NCI-H1105 (cell line): ENCODE measurements around the gene FUCA1.
"Not testable (repeated sequence)": the region's sequence is repeated elsewhere in the genome, so short reads cannot be mapped to it uniquely, and the experiment has no call there.

Experiments
- DNase-seq: peaks from one replicate; lab custom pipeline; 2025; lab: John Stamatoyannopoulos, UW

The FUCA1 gene

GRCh38 chr1:23895993-23896392 lies 27.9 kb upstream of the FUCA1 start:
- no peak for DNase-seq

DNA sequence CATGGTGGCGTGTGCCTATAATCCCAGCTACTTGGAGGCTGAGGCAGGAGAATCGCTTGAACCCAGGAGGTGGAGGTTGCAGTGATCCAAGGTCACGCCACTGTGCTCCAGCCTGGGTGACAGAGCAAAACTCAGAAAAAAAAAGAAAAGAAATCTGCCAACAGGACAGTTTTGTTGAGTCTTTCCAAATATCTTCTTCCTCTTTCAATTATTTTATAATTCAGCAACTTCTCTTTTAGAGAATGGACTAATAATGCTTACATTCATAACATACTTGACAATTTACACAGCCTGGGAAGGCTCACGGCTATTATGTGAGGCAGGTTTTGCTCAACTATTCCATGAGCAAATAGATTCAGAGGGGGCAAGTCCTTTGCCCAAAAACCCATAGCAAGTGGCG lies 27.0 kb upstream of the FUCA1 start:
- no peak for DNase-seq

DNA sequence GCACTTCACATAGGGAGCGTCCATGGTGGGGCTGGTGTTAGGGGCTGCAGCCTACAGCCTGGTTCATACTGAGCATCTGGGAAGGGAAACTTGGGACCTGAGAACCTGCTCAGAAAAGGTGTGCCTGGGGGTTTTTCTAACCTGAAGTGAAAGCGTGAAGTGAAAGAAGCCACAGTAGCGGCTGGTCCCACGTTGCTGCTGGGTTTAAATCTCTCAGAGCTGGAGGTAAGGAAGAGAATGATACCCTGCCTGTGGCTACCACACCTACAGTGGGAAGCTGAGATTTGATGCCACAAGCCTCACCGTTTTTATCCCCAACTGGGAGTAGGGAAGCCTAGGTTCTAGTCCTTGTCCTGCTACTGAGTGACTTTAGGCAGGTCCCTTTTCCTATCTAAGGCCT lies 21.0 kb upstream of the FUCA1 start:
- DNase-seq: no peak

- no peak for DNase-seq
Measured at GRCh38 chr1:23885222-23885621, 17.1 kb upstream of the FUCA1 start.

DNA sequence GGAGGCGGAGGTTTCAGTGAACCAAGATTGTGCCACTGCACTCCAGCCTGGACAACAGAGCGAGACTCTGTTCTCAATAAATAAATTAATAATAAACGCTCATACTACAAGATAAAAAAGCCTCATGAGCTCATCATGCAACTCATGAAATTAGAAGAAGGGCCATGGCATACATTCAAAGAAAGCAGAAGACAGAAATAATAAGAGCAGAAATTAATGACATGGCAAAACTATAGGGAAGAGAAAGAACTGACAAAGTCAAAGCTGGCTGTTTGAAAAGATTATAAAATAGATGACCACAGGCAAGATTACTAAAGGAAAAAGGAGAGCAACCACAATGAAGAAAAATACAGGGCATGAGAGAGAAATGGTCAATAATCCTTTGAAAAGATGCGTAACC lies 14.7 kb upstream of the FUCA1 start:
- DNase-seq: no peak

DNA sequence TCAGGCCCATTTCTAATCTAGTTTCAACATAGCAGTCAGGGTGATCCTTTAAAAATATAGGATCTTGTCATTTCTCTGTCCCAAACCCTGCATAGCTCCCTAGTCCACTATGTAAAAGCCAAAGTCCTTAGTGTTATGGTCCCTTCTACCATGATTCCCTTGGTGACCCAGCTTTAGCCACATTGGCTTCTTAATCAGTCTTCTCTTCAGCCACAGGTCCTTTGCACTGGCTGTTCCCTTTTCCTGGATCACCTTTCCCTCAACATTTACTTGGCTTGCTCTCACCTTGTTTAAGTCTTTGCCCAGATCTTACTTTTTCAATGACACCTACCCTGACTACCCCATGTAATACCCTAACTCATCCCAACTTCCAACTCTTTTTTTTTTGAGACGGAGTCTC lies 11.7 kb upstream of the FUCA1 start:
- DNase-seq: no peak

GRCh38 chr1:23878668-23879067 lies 10.6 kb upstream of the FUCA1 start:
- DNase-seq: no peak

DNA sequence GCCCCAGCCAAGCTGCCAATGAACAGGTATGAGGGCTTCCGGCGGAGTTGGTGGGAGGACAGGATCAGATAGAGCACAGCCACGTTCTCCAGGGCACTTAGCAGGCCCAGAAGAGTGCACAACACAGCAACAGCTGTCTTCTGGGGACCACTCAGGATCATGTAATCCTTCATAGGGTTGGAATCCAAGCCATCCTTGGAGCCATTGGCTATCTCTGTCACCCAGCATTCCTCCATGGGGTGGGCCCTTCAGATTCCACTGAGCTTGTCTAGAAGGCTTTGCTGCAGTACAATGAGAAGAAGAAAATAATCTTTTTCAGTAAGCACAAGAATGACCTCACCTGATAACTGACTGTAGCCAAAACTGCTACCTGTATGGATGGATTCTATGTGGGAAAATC lies 7.3 kb upstream of the FUCA1 start:
- DNase-seq: no peak

DNA sequence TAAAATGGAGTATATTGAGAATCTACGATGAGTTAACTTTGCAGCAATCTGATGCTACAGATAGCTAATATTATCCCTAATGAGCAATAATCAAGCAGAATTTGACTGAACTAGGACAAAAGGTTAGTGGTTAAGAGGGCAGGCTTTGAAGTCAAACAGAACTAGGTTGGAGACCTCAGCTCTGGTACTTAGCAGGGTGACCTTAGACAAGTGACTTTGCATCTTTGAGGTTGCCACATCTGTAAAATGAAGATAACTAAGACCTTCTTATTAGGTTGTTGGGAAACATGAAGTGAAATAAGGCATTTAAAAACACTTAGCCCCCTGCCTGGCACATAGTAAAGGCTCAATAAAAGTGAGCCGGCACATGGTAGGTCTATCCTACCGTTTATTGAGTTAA lies 4.3 kb upstream of the FUCA1 start:
- DNase-seq: no peak

DNA sequence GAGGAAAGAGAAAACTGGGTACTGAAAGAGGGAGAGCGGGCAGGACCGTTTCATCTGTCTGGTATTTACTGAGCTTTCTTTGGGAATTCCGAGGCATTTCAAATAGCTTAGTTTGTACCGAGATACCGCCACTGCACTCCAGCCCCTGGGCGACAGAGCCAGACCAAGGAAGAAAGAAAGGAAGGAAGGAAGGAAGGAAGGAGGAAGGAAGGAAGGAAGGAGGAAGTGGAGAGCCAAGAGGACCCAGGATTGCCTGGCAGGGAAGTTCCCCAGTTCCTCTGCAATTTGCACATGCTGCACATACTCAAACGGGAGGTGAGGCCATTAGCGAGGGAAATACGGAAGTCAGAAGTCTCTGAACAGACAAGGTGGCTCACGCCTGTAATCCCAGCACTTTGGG lies 961 bp upstream of the FUCA1 start:
- DNase-seq: no peak

DNA sequence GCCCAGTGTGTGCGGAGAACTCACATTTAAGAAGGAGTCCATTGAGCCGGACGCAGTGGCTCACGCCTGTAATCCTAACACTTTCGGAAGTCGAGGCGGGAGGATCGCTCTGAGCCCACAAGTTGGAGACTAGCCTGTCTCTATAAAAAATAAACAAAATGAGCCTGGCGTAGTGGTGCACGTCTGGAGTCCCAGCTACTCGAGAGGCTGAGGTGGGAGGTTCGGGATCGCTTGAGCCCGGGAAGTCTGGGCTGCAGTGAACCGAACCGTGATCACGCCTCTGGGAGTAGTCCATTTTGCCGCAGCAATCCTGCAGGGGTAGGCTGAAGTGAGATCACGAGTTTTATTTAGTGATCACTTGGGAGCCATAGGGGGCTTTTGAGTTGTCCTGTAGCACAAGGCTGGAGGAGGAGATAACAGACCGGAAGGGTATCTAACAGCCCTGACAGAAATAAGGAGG lies 497 bp upstream of the FUCA1 start:
- no peak for DNase-seq

GRCh38 chr1:23867542-23867894 lies 572 bp downstream of the FUCA1 start:
- no peak for DNase-seq

DNA sequence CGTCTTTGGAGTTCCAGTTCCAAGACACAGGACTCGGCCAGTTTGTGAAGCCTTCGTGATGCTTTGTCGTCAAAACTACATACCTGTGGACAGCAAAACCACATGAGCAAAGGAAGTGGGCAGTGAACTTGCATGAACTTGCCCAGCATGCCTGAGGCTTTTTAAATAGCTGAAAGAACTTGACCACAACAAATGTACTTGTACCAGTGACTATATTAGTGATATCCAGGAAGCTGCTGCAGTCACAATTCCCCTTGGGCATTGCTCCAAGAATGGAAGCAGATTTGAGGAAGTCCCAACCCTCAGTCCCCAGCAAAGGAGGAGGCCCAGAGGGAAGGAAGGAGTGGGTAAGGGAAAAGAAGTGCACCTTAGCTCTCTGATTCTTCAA lies 2.6 kb downstream of the FUCA1 start:
- no peak for DNase-seq

GRCh38 chr1:23864801-23865542 lies 3.1 kb downstream of the FUCA1 start:
- no peak for DNase-seq

DNA sequence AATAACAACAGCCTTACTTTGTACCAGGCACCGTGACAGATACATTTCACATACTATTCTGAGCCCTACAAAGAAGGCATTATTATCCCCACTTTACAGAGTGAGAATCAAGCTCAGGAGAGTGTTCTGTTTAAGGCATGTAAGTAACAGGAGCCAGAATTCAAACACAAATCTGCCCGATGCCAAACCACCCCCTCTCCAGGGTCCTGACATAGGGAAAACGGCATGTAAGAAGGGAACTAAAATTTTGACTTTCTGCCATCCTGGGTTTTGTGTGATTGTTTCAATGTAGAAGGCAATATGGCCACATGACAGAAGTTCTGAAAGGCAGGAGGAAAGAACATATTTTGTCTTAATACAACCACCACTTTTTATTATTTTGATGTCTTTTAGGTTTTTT lies 5.5 kb downstream of the FUCA1 start:
- DNase-seq: no peak

DNA sequence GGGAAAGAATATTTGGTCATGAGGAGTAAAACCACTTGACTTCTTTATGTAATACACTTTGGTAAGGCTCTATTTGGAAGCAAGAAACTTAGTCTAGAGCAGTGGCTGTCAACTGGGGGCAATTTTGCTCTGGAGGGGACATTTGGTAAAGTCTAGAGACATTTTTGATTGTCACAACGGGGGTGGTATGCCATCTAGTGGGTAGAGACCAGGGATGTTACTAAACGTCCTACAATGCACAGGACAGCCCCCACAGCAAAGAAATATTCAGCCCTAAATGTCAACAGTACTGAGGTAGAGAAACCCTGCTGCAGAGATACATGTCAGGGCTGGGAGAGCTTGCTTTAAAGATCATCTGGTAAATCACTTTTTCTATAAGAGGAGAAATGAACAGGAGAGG lies 13.5 kb downstream of the FUCA1 start:
- no peak for DNase-seq

GRCh38 chr1:23853124-23853523 lies 15.0 kb downstream of the FUCA1 start:
- DNase-seq: not testable (repeated sequence)

- DNase-seq: not testable (repeated sequence)
Measured at GRCh38 chr1:23851406-23851805, 16.7 kb downstream of the FUCA1 start.

DNA sequence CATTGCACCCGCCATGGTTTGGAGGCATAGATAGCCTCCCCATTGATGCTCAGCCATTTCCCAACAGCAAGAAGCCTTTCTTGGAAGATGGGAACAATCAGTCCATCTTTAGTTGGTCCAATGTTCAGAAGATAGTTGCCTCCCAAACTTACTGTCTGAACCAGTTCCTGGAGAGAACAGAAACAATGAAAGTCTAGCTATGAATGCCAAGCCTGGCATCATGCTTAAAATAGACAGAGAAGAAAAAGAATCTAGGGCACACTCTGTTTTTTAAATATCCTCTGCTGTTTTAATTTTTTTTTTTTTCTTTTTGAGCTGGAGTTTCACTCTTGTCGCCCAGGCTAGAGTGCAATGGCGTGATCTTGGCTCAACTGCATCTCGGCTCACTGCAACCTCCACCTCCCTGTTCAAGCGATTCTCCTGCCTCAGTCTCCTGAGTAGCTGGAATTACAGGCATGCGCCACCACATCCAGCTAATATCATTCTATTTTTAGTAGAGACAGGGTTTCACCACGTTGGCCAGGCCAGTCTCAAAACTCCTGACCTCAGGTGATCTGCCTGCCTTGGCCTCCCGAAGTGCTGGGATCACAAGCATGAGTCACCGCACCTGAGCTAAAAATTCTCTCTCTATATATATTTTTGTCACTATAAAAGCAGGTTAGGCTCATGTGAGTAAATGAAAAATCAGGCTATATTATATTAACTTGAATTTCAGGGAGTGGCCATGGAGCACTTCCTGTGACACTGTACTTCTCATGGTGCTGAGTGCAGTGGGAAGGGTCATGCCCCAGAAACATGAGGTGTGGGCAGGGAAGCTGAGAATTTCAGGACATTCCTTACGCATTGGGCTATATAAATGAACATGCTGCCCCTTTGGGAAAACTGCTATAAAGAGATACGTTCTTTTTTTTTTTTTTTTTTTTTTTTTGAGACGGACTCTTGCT lies 19.1 kb downstream of the FUCA1 start:
- no peak for DNase-seq

GRCh38 chr1:23847482-23848095 lies 20.5 kb downstream of the FUCA1 start:
- not testable (repeated sequence) for DNase-seq

- DNase-seq: no peak
Measured at GRCh38 chr1:23845163-23845562, 22.9 kb downstream of the FUCA1 start.

- no peak for DNase-seq
Measured at GRCh38 chr1:23843644-23844043, 24.4 kb downstream of the FUCA1 start.

DNA sequence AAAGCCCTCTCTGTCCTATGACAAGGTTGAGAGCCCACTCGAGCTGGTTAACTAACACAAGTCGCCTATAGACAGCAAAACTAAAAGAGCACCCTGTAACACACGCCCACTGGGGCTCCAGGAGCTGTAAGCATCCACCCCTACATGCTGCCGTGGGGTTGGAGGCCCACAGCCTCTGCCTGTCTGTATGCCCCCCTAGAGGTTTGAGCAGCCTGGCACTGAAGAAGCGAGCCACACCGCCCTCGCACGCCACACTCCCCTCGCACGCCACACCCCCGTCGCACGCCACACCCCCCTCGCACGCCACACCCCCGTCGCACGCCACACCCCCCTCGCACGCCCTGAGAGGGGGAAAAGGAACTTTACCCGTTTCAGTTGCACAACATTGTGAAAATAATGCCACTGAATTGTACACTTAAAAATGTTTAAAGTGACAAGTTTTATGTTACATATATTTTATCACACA lies 29.7 kb downstream of the FUCA1 start:
- peak; percentile 47 for DNase-seq
